Lung (tissue), 12 donors: ENCODE results near the gene POT1. TPM values are rescaled to one million over a fixed set of nuclear protein-coding genes. Genes with fewer than 3 reads are reported as not detected.

Experiments
- ATAC-seq: fragments of 200-7000 bp; cut with Tn5 transposase; one replicate; pipeline ENCODE4 v1.9.1; 2020; ENCODE audit warnings: moderate number of reproducible peaks; ENCODE audit not compliant: insufficient read depth, low FRiP score
- DNase-seq, 3 donors: peaks; one replicate each; pipeline ENCODE4 v3.0.0-alpha.2; 2013 to 2017
- H3K27ac ChIP-seq, 2 donors: one replicate each; pipeline ENCODE4 v1.5.1; 2013; ENCODE audit warnings: mild to moderate bottlenecking in 2 of 2, moderate library complexity in 2 of 2, control low read depth in 1 of 2, inconsistent platforms in 1 of 2, low read depth in 1 of 2, low read length in 1 of 2
- H3K27me3 ChIP-seq, 3 donors: one replicate each; pipeline ENCODE4 v1.5.1; 2013; ENCODE audit warnings: low read length in 2 of 3; ENCODE audit not compliant: control insufficient read depth in 3 of 3, insufficient read depth in 3 of 3
- H3K36me3 ChIP-seq, 4 donors: one replicate each; pipeline ENCODE4 v1.5.1; 2013; ENCODE audit warnings: low read length in 4 of 4, mild to moderate bottlenecking in 1 of 4, moderate library complexity in 1 of 4; ENCODE audit not compliant: control insufficient read depth in 4 of 4, insufficient read depth in 4 of 4
- H3K4me1 ChIP-seq, 5 donors: one replicate each; pipeline ENCODE4 v1.5.1; 2013; ENCODE audit warnings: low read length in 5 of 5, mild to moderate bottlenecking in 2 of 5, moderate library complexity in 1 of 5; ENCODE audit not compliant: control insufficient read depth in 5 of 5, insufficient read depth in 5 of 5
- H3K4me3 ChIP-seq: one replicate; pipeline ENCODE4 v1.5.1; 2013; ENCODE audit warnings: mild to moderate bottlenecking, control low read depth, moderate library complexity
- H3K9ac ChIP-seq, 2 donors: one replicate each; pipeline ENCODE4 v1.5.1; 2013; ENCODE audit warnings: low read length in 2 of 2, control low read depth in 1 of 2; ENCODE audit not compliant: insufficient read depth in 1 of 2
- H3K9me3 ChIP-seq, 4 donors: one replicate each; pipeline ENCODE4 v1.5.1; 2013; ENCODE audit warnings: low read length in 3 of 4, mild to moderate bottlenecking in 1 of 4, moderate library complexity in 1 of 4; ENCODE audit not compliant: control insufficient read depth in 4 of 4, insufficient read depth in 3 of 4
- CTCF ChIP-seq: IDR thresholded peaks from 2 replicates; pipeline ENCODE4 v1.5.1; 2012; ENCODE audit warnings: mild to moderate bottlenecking; ENCODE audit errors: control extremely low read depth, extremely low read depth
- WGBS, 2 donors: extraction: QIAGEN DNeasy Blood & Tissue Kit; methylation state at CpG; one replicate each; pipeline ENCODE4 v1.1.7; 2013; 5-methylcytosine and 5-hydroxymethylcytosine counted together
- polyA plus RNA-seq, 2 donors: library from polyadenylated mRNA; stranded (reverse); fragments of 200-250 nt; gene quantifications; one replicate each; pipeline ENCODE4 v1.2.1, GENCODE V29; 2013
- total RNA-seq, 2 donors: library from RNA; depleted of rRNA in 1 of 2; stranded (reverse); fragments of >200 nt in 1 of 2; gene quantifications; one replicate each; pipeline ENCODE4 v1.2.1, GENCODE V29; 2014 to 2021
- donor health status: control.
- donor health status: control.
- donor health status: Bipolar disorder and iron deficiency.
- donor health status: healthy.
- donor health status: DM: yes; HTN: yes; CAD: no.

POT1 gene
- total and polyA plus RNA-seq, 4 donors, result 6.9 to 93.7 (median 12.2) TPM

GRCh38 chr7:124801330-124801895, 128.2 kb downstream of the POT1 start:
- peaks cover 0 to 7% (median 0%) of the 10 kb centered on the region in 4 donors for H3K9me3 ChIP-seq
- H3K36me3 ChIP-seq, result no peaks in the 10 kb centered on the region
- no peak overlapping the region for H3K27ac ChIP-seq
- ATAC-seq (no peak), DNase-seq (no peak)
- peaks cover 0 to 9% (median 0%) of the 10 kb centered on the region in 5 donors for H3K4me1 ChIP-seq
- H3K4me3 ChIP-seq, result no peak overlapping the region
- 87 to 89% methylated on average over 1 of the region's 1 CpG for WGBS, 2 donors
- H3K27me3 ChIP-seq, result no peaks in the 10 kb centered on the region
- H3K9ac ChIP-seq, result no peak overlapping the region
- no peak for TF ChIP-seq CTCF

DNA sequence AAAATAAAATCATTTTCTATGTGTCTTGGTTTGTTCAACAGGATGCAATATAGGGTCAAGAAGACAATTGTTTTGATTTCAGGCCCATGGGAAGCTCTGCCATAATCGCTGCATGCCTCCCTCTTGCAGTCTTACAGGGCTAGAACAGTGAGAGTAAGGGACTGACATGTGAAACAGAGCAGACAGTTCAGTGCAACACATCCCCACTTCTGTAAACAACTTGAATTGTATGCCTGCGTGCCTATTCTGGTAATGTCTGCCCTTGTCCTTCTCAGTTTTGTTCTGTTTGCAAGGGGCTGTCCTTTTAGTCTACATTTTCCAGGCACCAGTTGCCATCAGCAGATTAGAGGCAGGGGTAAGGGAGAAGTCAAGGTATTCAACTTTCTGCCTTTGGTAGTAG, 129.2 kb downstream of the POT1 start:
- peaks cover 0 to 8% (median 0%) of the 10 kb centered on the region in 4 donors for H3K9me3 ChIP-seq
- ATAC-seq, result no peak
- H3K36me3 ChIP-seq, result no peaks in the 10 kb centered on the region
- H3K4me1 ChIP-seq, result peaks cover 0 to 9% (median 0%) of the 10 kb centered on the region in 5 donors
- no peak for TF ChIP-seq CTCF
- no peak overlapping the region for H3K9ac ChIP-seq
- no peak overlapping the region for H3K4me3 ChIP-seq
- no peaks in the 10 kb centered on the region for H3K27me3 ChIP-seq
- WGBS, 2 donors, result 60 to 70% methylated on average over 2 of the region's 2 CpGs
- H3K27ac ChIP-seq, result no peak overlapping the region
- peak in 1 of 3 donors; percentile 43 for DNase-seq

- H3K27ac ChIP-seq, result no peak overlapping the region
- H3K36me3 ChIP-seq, result no peaks in the 10 kb centered on the region
- ATAC-seq (no peak), DNase-seq (no peak)
- no peak overlapping the region for H3K4me3 ChIP-seq
- H3K9ac ChIP-seq, result no peak overlapping the region
- peaks cover 0 to 9% (median 0%) of the 10 kb centered on the region in 5 donors for H3K4me1 ChIP-seq
- H3K9me3 ChIP-seq, result peaks cover 0 to 8% (median 0%) of the 10 kb centered on the region in 4 donors
- 93 to 95% methylated on average over 6 of the region's 6 CpGs for WGBS, 2 donors
- no peak for TF ChIP-seq CTCF
- H3K27me3 ChIP-seq, result no peaks in the 10 kb centered on the region
Observed at GRCh38 chr7:124799448-124799847, 130.2 kb downstream of the POT1 start.

GRCh38 chr7:124796771-124797170, 132.9 kb downstream of the POT1 start:
- no peak overlapping the region for H3K9ac ChIP-seq
- peaks cover 0 to 9% (median 0%) of the 10 kb centered on the region in 5 donors for H3K4me1 ChIP-seq
- H3K27ac ChIP-seq, result no peak overlapping the region
- WGBS, 2 donors, result 65 to 79% methylated on average over 2 of the region's 2 CpGs
- TF ChIP-seq CTCF, result no peak
- H3K4me3 ChIP-seq, result no peak overlapping the region
- DNase-seq, result no peak
- ATAC-seq, result no peak
- no peaks in the 10 kb centered on the region for H3K27me3 ChIP-seq
- H3K9me3 ChIP-seq, result peaks cover 0 to 8% (median 0%) of the 10 kb centered on the region in 4 donors
- H3K36me3 ChIP-seq, result no peaks in the 10 kb centered on the region
